ENCODE measurements around the gene WDSUB1. TPM values are rescaled to one million over a fixed set of nuclear protein-coding genes. Genes with fewer than 3 reads are reported as not detected.

WDSUB1 gene
- total and polyA plus RNA-seq, 2 experiments from 2014 or later: 17.7 to 18.6 TPM

DNA sequence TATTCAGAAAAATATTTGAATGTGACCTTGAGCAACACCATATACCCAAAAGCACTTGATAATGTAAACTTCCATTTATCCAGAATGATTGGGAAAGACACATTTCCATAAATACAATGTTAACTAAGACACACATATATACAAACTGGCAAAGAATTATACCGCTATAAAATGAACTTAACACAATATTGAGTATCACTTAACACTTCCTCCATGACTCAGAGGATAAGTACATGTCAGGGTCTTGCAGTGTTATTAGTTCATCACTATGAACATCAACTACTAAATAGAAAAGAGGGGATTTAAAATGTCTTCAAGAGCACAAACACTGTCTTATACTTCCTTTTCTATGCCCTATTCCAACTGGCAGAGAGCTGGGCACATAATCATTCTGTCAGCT lies 18.6 kb downstream of the WDSUB1 start:
- no peak overlapping the region for H3K27ac ChIP-seq
- no peak for TF ChIP-seq EZH2phosphoT487 (IDR thresholded peaks at IDR 0.05; ENCODE audit: low read depth, severe bottlenecking, unreplicated experiment)
- TF ChIP-seq, protein P1, sequence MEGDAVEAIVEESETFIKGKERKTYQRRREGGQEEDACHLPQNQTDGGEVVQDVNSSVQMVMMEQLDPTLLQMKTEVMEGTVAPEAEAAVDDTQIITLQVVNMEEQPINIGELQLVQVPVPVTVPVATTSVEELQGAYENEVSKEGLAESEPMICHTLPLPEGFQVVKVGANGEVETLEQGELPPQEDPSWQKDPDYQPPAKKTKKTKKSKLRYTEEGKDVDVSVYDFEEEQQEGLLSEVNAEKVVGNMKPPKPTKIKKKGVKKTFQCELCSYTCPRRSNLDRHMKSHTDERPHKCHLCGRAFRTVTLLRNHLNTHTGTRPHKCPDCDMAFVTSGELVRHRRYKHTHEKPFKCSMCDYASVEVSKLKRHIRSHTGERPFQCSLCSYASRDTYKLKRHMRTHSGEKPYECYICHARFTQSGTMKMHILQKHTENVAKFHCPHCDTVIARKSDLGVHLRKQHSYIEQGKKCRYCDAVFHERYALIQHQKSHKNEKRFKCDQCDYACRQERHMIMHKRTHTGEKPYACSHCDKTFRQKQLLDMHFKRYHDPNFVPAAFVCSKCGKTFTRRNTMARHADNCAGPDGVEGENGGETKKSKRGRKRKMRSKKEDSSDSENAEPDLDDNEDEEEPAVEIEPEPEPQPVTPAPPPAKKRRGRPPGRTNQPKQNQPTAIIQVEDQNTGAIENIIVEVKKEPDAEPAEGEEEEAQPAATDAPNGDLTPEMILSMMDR (IDR thresholded peaks at IDR 0.05; ENCODE audit: poor library complexity): no peak
- TF ChIP-seq EZH2 (IDR thresholded peaks at IDR 0.05; ENCODE audit: borderline replicate concordance): no peak
- H2AFZ ChIP-seq: no peak overlapping the region
- no peaks in the 10 kb centered on the region for H3K36me3 ChIP-seq (replicated peaks; ENCODE audit: insufficient read depth, low read depth)
- H3K27me3 ChIP-seq: no peaks in the 10 kb centered on the region
- no peak overlapping the region for H3K4me3 ChIP-seq
- H4K20me1 ChIP-seq (ENCODE audit: insufficient read depth, poor library complexity, severe bottlenecking): no peaks in the 10 kb centered on the region
- 89% methylated on average over 1 of the region's 1 CpG for WGBS (ENCODE audit: low lambda C conversion rate, missing lambda C conversion rate)
- DNase-seq (ENCODE audit: low spot score): no peak
- H3K9me3 ChIP-seq (ENCODE audit: low read depth): no peaks in the 10 kb centered on the region
- peaks cover 6% of the 10 kb centered on the region for H3K4me1 ChIP-seq (ENCODE audit: insufficient read depth)
- no peak overlapping the region for H3K4me2 ChIP-seq
- peaks cover 13% of the 10 kb centered on the region for H3K79me2 ChIP-seq
- H3K9me2 ChIP-seq (replicated peaks; ENCODE audit: insufficient read depth): no peaks in the 10 kb centered on the region

DNA sequence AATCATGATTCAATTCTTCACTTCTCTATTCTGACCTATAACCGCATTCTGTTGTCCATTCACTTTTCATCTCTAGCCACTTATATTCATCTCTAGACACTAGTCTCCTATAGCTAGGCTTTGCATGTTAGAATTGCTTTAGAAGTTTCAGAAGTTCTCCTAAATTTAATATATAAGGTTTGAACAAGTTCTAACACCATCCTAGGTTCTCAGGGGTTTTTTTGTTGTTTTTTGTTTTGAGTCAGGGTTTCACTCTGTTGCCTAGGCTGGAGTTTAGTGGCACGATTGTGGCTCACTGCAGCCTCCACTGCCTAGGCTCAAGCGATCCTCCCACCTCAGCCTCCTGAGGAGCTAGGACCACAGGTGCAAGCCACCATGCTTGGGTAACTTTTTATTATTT lies 19.9 kb downstream of the WDSUB1 start:
- no peaks in the 10 kb centered on the region for H3K9me2 ChIP-seq (replicated peaks; ENCODE audit: insufficient read depth)
- WGBS (ENCODE audit: low lambda C conversion rate, missing lambda C conversion rate): 99% methylated on average over 3 of the region's 3 CpGs

DNA sequence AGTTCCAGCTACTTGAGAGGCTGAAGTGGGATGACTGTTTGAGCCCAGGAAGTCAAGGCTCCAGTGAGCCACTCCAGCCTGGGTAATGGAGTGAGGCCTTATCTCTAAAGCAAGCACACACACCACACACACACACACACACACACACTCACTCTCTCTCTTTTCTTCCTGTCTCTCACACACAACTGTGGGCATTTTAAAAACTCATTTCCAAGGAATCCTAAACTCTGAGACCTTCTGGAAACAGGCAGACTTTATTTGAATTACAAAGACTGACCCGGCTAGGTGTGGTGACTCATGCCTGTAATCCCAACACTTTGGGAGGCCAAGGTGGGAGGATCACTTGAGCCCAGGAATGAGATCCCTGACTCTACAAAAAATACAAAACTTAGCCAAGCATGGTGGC lies 21.3 kb downstream of the WDSUB1 start:
- Histone ChIP-seq H3K9me3 (ENCODE audit: low read depth) (no peaks in the 10 kb centered on the region), H3K4me3 (no peak overlapping the region), H3K27me3 (no peaks in the 10 kb centered on the region), H3K9me2 (replicated peaks; ENCODE audit: insufficient read depth) (no peaks in the 10 kb centered on the region), H3K79me2 (peaks cover 14% of the 10 kb centered on the region), H3K4me1 (ENCODE audit: insufficient read depth) (no peaks in the 10 kb centered on the region), H3K36me3 (replicated peaks; ENCODE audit: insufficient read depth, low read depth) (no peaks in the 10 kb centered on the region), H3K27ac (no peak overlapping the region), H4K20me1 (ENCODE audit: insufficient read depth, poor library complexity, severe bottlenecking) (no peaks in the 10 kb centered on the region), H2AFZ (no peak overlapping the region), H3K4me2 (no peak overlapping the region)
- no peak for DNase-seq (ENCODE audit: low spot score)
- no peak for TF ChIP-seq EZH2phosphoT487 (IDR thresholded peaks at IDR 0.05; ENCODE audit: low read depth, severe bottlenecking, unreplicated experiment)
- TF ChIP-seq, protein P1 (IDR thresholded peaks at IDR 0.05; ENCODE audit: poor library complexity): no peak
- no peak for TF ChIP-seq EZH2 (IDR thresholded peaks at IDR 0.05; ENCODE audit: borderline replicate concordance)
- WGBS (ENCODE audit: low lambda C conversion rate, missing lambda C conversion rate): 40% methylated on average over 1 of the region's 1 CpG

More for the DNA sequence above, 19.9 kb downstream of the WDSUB1 start:
- H3K4me2 ChIP-seq: no peak overlapping the region
- no peaks in the 10 kb centered on the region for H3K9me3 ChIP-seq (ENCODE audit: low read depth)
- no peaks in the 10 kb centered on the region for H4K20me1 ChIP-seq (ENCODE audit: insufficient read depth, poor library complexity, severe bottlenecking)
- no peak overlapping the region for H2AFZ ChIP-seq
- H3K36me3 ChIP-seq (replicated peaks; ENCODE audit: insufficient read depth, low read depth): no peaks in the 10 kb centered on the region
- no peak overlapping the region for H3K4me3 ChIP-seq
- no peaks in the 10 kb centered on the region for H3K4me1 ChIP-seq (ENCODE audit: insufficient read depth)
- H3K79me2 ChIP-seq: peaks cover 14% of the 10 kb centered on the region
- DNase-seq (ENCODE audit: low spot score): no peak
- no peaks in the 10 kb centered on the region for H3K27me3 ChIP-seq
- TF ChIP-seq, protein P1 (IDR thresholded peaks at IDR 0.05; ENCODE audit: poor library complexity): no peak
- no peak for TF ChIP-seq EZH2phosphoT487 (IDR thresholded peaks at IDR 0.05; ENCODE audit: low read depth, severe bottlenecking, unreplicated experiment)
- no peak for TF ChIP-seq EZH2 (IDR thresholded peaks at IDR 0.05; ENCODE audit: borderline replicate concordance)
- H3K27ac ChIP-seq: no peak overlapping the region

DNA sequence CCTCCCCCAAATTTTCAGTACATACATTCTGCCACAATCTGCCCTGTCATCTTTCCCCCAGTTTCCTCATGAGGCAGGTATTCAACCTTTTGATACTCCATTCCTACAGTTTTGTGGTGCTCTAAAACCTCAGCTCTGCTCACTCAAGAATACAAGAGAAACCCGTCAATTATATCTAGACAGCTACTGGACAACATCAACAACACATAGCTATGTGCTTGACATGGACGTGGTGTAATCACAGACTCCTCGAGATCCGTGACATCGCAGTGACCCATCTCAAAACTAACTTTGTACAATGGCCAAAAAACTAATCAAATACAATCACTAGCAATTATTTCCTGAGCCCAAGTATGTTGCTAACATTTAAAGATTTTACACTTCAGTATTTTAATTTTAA lies 23.6 kb downstream of the WDSUB1 start:
- 66% methylated on average over 5 of the region's 5 CpGs for WGBS (ENCODE audit: low lambda C conversion rate, missing lambda C conversion rate)
- no peak for DNase-seq (ENCODE audit: low spot score)

More for the DNA sequence above, 23.6 kb downstream of the WDSUB1 start:
- no peaks in the 10 kb centered on the region for H4K20me1 ChIP-seq (ENCODE audit: insufficient read depth, poor library complexity, severe bottlenecking)
- TF ChIP-seq EZH2 (IDR thresholded peaks at IDR 0.05; ENCODE audit: borderline replicate concordance): no peak
- TF ChIP-seq EZH2phosphoT487 (IDR thresholded peaks at IDR 0.05; ENCODE audit: low read depth, severe bottlenecking, unreplicated experiment): no peak
- TF ChIP-seq, protein P1 (IDR thresholded peaks at IDR 0.05; ENCODE audit: poor library complexity): no peak
- no peaks in the 10 kb centered on the region for H3K36me3 ChIP-seq (replicated peaks; ENCODE audit: insufficient read depth, low read depth)
- H3K9me2 ChIP-seq (replicated peaks; ENCODE audit: insufficient read depth): no peaks in the 10 kb centered on the region
- peaks cover 7% of the 10 kb centered on the region for H3K79me2 ChIP-seq
- no peak overlapping the region for H3K4me2 ChIP-seq
- H3K27me3 ChIP-seq: no peaks in the 10 kb centered on the region
- no peaks in the 10 kb centered on the region for H3K9me3 ChIP-seq (ENCODE audit: low read depth)
- H3K4me1 ChIP-seq (ENCODE audit: insufficient read depth): no peaks in the 10 kb centered on the region
- no peak overlapping the region for H3K4me3 ChIP-seq
- no peak overlapping the region for H3K27ac ChIP-seq
- no peak overlapping the region for H2AFZ ChIP-seq
